Fibroblast of lung (primary cell): ENCODE results near the gene SGCA.
A peak's percentile ranks its signal among the peaks of the same experiment; 100 is the strongest.

ENCODE experiments used
- EZH2 ChIP-seq: IDR thresholded peaks from 2 replicates; pipeline ENCODE4 v1.5.1; 2012; ENCODE audit warnings: low read length, control low read depth, mild to moderate bottlenecking; ENCODE audit errors: missing control alignments
- TF ChIP-seq, protein P1 (sequence below), 2 donors: IDR thresholded peaks in 1 of 2; conservative IDR thresholded peaks in 1 of 2; 1 replicate in 1 of 2; 2 replicates in 1 of 2; pipeline ENCODE4 v1.5.1; 2011 to 2012; ENCODE audit warnings: low read length in 2 of 2, control low read depth in 1 of 2, inconsistent platforms in 1 of 2, low read depth in 1 of 2, mild to moderate bottlenecking in 1 of 2

DNA sequence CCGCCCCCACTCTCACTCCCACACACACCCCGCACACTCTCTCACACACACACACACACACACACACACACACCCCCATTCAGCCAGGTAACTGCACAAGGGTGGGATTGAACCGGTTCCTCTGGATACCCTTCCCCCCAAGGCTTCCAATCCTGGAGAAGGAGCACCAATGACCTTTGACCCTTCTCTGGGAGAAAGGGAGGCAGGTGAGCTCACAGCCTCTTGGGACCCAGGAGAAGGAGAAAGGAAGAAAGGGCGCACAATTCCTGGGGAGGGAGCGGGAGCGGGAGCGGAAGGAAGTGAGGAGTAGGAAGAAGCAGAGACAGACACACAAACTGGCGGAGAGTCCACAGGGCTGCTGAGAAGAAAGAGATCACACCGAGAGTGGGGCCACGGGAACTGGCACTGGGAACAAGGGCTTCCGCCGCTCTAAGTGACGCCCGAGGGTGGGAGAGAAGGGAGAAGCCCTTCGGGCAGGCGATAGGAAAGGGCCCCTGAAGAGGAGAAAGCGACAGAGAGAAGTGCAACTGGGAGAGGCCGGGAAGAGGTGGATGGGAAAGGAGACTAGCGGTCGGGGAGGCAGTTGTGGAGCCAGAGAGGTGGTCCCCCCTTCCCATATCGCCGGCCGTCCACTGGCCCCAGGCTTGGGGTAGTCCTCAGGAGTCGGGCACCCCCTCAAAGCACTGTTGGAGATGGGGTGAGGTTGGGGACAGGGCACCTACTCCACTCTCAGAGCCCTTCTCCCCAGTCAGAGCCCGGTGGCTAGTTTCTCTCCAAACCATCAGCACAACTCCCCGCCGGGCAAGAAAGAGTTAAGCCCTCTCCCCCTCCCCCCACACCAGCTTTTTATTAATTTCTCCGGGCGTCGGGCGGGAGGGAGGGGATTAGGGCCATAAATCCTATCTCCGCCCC lies 37.1 kb upstream of the SGCA start:
- TF ChIP-seq, protein P1, sequence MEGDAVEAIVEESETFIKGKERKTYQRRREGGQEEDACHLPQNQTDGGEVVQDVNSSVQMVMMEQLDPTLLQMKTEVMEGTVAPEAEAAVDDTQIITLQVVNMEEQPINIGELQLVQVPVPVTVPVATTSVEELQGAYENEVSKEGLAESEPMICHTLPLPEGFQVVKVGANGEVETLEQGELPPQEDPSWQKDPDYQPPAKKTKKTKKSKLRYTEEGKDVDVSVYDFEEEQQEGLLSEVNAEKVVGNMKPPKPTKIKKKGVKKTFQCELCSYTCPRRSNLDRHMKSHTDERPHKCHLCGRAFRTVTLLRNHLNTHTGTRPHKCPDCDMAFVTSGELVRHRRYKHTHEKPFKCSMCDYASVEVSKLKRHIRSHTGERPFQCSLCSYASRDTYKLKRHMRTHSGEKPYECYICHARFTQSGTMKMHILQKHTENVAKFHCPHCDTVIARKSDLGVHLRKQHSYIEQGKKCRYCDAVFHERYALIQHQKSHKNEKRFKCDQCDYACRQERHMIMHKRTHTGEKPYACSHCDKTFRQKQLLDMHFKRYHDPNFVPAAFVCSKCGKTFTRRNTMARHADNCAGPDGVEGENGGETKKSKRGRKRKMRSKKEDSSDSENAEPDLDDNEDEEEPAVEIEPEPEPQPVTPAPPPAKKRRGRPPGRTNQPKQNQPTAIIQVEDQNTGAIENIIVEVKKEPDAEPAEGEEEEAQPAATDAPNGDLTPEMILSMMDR (conservative IDR thresholded peaks at IDR 0.05 in 1 of 2, IDR thresholded peaks at IDR 0.05 in 1 of 2; ENCODE audit: low read depth in 1 of 2, low read length in 2 of 2): no peak
- TF ChIP-seq EZH2: peak; percentile 53
